Measurements from ENCODE around the gene C1orf50. TPM values are rescaled to one million over a fixed set of nuclear protein-coding genes. Genes with fewer than 3 reads are reported as not detected.

Gene C1orf50
- total RNA-seq, 5 donors from 2014 or later (not counting 1 experiment from before 2014, with no cell fraction given), result 12.4 to 15.3 (median 13.9) TPM

- no peaks in the 10 kb centered on the region for H3K27me3 Mint-ChIP-seq
- H3K4me1 Mint-ChIP-seq, result peaks cover 16 to 31% (median 17%) of the 10 kb centered on the region in 3 donors
- DNase-seq, result no peak
- no peaks in the 10 kb centered on the region for H3K36me3 Mint-ChIP-seq
- H3K27ac ChIP-seq (ENCODE audit: low read length), result no peak overlapping the region
- H3K27me3 ChIP-seq (replicated peaks in 1 of 2; ENCODE audit: control insufficient read depth in 2 of 2, extremely low read depth in 1 of 2, insufficient read depth in 2 of 2, low read length in 1 of 2), result no peaks in the 10 kb centered on the region
- ChIA-PET POLR2A (interaction anchor here in 1 of 2 donors (0.7 kb wide), 1 partner anchor 116 kb away, joined by 11 read pairs; no protein-coding TSS in a partner anchor), CTCF (interaction anchor here (0.6 to 1.2 kb wide), 3 partner anchors 25 to 95 kb away, joined by 5 to 10 read pairs (median 6); partner anchors contain the start of gene ZNF691 (in 1 of the 2))
- no peaks in the 10 kb centered on the region for H3K9me3 ChIP-seq
- WGBS (ENCODE audit: insufficient coverage), result no CpG with 5 or more reads among the region's 1 CpG
- no peak for ATAC-seq (replicated peaks in 1 of 4)
- H3K36me3 ChIP-seq (ENCODE audit: control insufficient read depth in 2 of 2, extremely low read depth in 1 of 2, insufficient read depth in 1 of 2, low read length in 1 of 2), result no peaks in the 10 kb centered on the region
- no peak overlapping the region for H3K4me3 ChIP-seq (ENCODE audit: control insufficient read depth in 1 of 2, extremely low read depth in 1 of 2, low read length in 1 of 2)
- H3K9me3 Mint-ChIP-seq, result no peaks in the 10 kb centered on the region
- H3K27ac Mint-ChIP-seq, result no peak overlapping the region
- peaks cover 9 to 11% of the 10 kb centered on the region in 2 experiments for H3K4me1 ChIP-seq (ENCODE audit: control insufficient read depth in 1 of 2, extremely low read depth in 1 of 2, insufficient read depth in 2 of 2, low read length in 2 of 2)
- H3K4me3 Mint-ChIP-seq, result no peak overlapping the region
These were observed 53.8 kb downstream of the C1orf50 start for GRCh38 chr1:42820813-42821212.

GRCh38 chr1:42821690-42822089, 54.6 kb downstream of the C1orf50 start:
- no CpG with 5 or more reads among the region's 2 CpGs for WGBS (ENCODE audit: insufficient coverage)
- H3K27me3 ChIP-seq (replicated peaks in 1 of 2; ENCODE audit: control insufficient read depth in 2 of 2, extremely low read depth in 1 of 2, insufficient read depth in 2 of 2, low read length in 1 of 2), result no peaks in the 10 kb centered on the region
- no peak overlapping the region for H3K4me3 Mint-ChIP-seq
- H3K9me3 Mint-ChIP-seq, result no peaks in the 10 kb centered on the region
- no peak for DNase-seq
- H3K36me3 ChIP-seq (ENCODE audit: control insufficient read depth in 2 of 2, extremely low read depth in 1 of 2, insufficient read depth in 1 of 2, low read length in 1 of 2), result no peaks in the 10 kb centered on the region
- H3K27me3 Mint-ChIP-seq, result no peaks in the 10 kb centered on the region
- no peak for ATAC-seq (replicated peaks in 1 of 4)
- POLR2A ChIA-PET, result no interaction called here
- no peak overlapping the region for H3K27ac ChIP-seq (ENCODE audit: low read length)
- peaks cover under 1 to 6% of the 10 kb centered on the region in 2 experiments for H3K4me1 ChIP-seq (ENCODE audit: control insufficient read depth in 1 of 2, extremely low read depth in 1 of 2, insufficient read depth in 2 of 2, low read length in 2 of 2)
- no peaks in the 10 kb centered on the region for H3K36me3 Mint-ChIP-seq
- no peaks in the 10 kb centered on the region for H3K9me3 ChIP-seq
- no peak overlapping the region for H3K27ac Mint-ChIP-seq
- CTCF ChIA-PET, result interaction anchor here (0.6 to 1.2 kb wide), 6 partner anchors 24 to 1002 kb away, joined by 3 to 10 read pairs (median 4); partner anchors contain the start of gene ZNF691 (in 1 of the 2)
- H3K4me3 ChIP-seq (ENCODE audit: control insufficient read depth in 1 of 2, extremely low read depth in 1 of 2, low read length in 1 of 2), result no peak overlapping the region
- H3K4me1 Mint-ChIP-seq, result peaks cover 8 to 22% (median 9%) of the 10 kb centered on the region in 3 donors

- Mint-ChIP-seq H3K4me1 (peaks cover 2 to 15% (median 3%) of the 10 kb centered on the region in 3 donors), H3K36me3 (peaks cover 3% of the 10 kb centered on the region), H3K27ac (no peak overlapping the region), H3K27me3 (no peaks in the 10 kb centered on the region), H3K9me3 (no peaks in the 10 kb centered on the region), H3K4me3 (no peak overlapping the region)
- POLR2A ChIA-PET, result no interaction called here
- Histone ChIP-seq H3K27me3 (replicated peaks in 1 of 2; ENCODE audit: control insufficient read depth in 2 of 2, extremely low read depth in 1 of 2, insufficient read depth in 2 of 2, low read length in 1 of 2) (no peaks in the 10 kb centered on the region), H3K4me3 (ENCODE audit: control insufficient read depth in 1 of 2, extremely low read depth in 1 of 2, low read length in 1 of 2) (no peak overlapping the region), H3K9me3 (no peaks in the 10 kb centered on the region), H3K36me3 (ENCODE audit: control insufficient read depth in 2 of 2, extremely low read depth in 1 of 2, insufficient read depth in 1 of 2, low read length in 1 of 2) (no peaks in the 10 kb centered on the region), H3K27ac (ENCODE audit: low read length) (no peak overlapping the region), H3K4me1 (ENCODE audit: control insufficient read depth in 1 of 2, extremely low read depth in 1 of 2, insufficient read depth in 2 of 2, low read length in 2 of 2) (peaks cover 0 to under 1% of the 10 kb centered on the region in 2 experiments)
- no CpG with 5 or more reads among the region's 2 CpGs for WGBS (ENCODE audit: insufficient coverage)
- CTCF ChIA-PET, result no interaction called here
- ATAC-seq (replicated peaks in 1 of 4), result no peak
- no peak for DNase-seq
These were observed 55.8 kb downstream of the C1orf50 start for GRCh38 chr1:42822800-42823392.

DNA sequence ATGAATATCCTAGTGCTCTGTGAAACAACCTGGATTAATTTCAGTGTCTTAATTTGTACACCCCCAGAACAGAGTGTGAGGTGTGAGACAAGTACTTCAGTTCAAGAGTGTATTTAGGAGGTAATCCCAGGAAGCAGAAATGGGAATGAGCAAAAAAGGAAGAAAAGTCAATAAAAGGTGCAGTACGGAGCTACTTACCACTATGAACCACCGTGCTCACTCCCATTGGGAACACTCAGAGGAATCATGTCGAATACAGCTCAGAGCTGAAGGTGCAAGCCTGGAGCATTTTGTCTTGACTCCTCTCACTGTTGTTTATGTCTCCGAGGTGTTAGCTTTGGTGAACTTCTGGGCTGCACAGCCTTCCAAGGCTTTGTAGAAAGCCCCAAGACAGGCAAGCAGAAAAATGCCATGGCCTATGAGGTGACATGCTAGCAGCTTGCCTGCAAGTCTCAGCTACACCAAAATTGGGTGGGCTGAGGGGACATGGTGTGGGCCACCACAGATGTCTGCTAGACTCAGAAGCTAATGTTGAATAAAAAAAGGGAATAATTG, 57.5 kb downstream of the C1orf50 start:
- Histone ChIP-seq H3K4me3 (ENCODE audit: control insufficient read depth in 1 of 2, extremely low read depth in 1 of 2, low read length in 1 of 2) (no peak overlapping the region), H3K9me3 (no peaks in the 10 kb centered on the region), H3K4me1 (ENCODE audit: control insufficient read depth in 1 of 2, extremely low read depth in 1 of 2, insufficient read depth in 2 of 2, low read length in 2 of 2) (no peaks in the 10 kb centered on the region), H3K27ac (ENCODE audit: low read length) (no peak overlapping the region), H3K36me3 (ENCODE audit: control insufficient read depth in 2 of 2, extremely low read depth in 1 of 2, insufficient read depth in 1 of 2, low read length in 1 of 2) (no peaks in the 10 kb centered on the region), H3K27me3 (replicated peaks in 1 of 2; ENCODE audit: control insufficient read depth in 2 of 2, extremely low read depth in 1 of 2, insufficient read depth in 2 of 2, low read length in 1 of 2) (no peaks in the 10 kb centered on the region)
- no peak overlapping the region for H3K27ac Mint-ChIP-seq
- no peaks in the 10 kb centered on the region for H3K9me3 Mint-ChIP-seq
- ChIA-PET POLR2A (interaction anchor here in 1 of 2 donors (0.5 kb wide), 1 partner anchor 834 kb away, joined by 5 read pairs; no protein-coding TSS in a partner anchor), CTCF (no interaction called here)
- no peaks in the 10 kb centered on the region for H3K27me3 Mint-ChIP-seq
- H3K36me3 Mint-ChIP-seq, result peaks cover 7% of the 10 kb centered on the region
- WGBS (ENCODE audit: insufficient coverage), result 100% methylated on average over 4 of the region's 4 CpGs
- DNase-seq (no peak), ATAC-seq (replicated peaks in 1 of 4) (no peak)
- H3K4me1 Mint-ChIP-seq, result peaks cover 0 to 7% (median 0%) of the 10 kb centered on the region in 3 donors
- no peak overlapping the region for H3K4me3 Mint-ChIP-seq

- Histone ChIP-seq H3K27me3 (replicated peaks in 1 of 2; ENCODE audit: control insufficient read depth in 2 of 2, extremely low read depth in 1 of 2, insufficient read depth in 2 of 2, low read length in 1 of 2) (no peaks in the 10 kb centered on the region), H3K4me1 (ENCODE audit: control insufficient read depth in 1 of 2, extremely low read depth in 1 of 2, insufficient read depth in 2 of 2, low read length in 2 of 2) (no peaks in the 10 kb centered on the region), H3K4me3 (ENCODE audit: control insufficient read depth in 1 of 2, extremely low read depth in 1 of 2, low read length in 1 of 2) (no peak overlapping the region), H3K27ac (ENCODE audit: low read length) (no peak overlapping the region), H3K36me3 (ENCODE audit: control insufficient read depth in 2 of 2, extremely low read depth in 1 of 2, insufficient read depth in 1 of 2, low read length in 1 of 2) (peaks cover 0 to 2% of the 10 kb centered on the region in 2 donors), H3K9me3 (no peaks in the 10 kb centered on the region)
- H3K27ac Mint-ChIP-seq, result no peak overlapping the region
- peaks cover 14% of the 10 kb centered on the region for H3K36me3 Mint-ChIP-seq
- H3K9me3 Mint-ChIP-seq, result no peaks in the 10 kb centered on the region
- ATAC-seq (replicated peaks in 1 of 4) (no peak), DNase-seq (no peak)
- ChIA-PET POLR2A (interaction anchor here in 1 of 2 donors (0.5 kb wide), 1 partner anchor 834 kb away, joined by 5 read pairs; no protein-coding TSS in a partner anchor), CTCF (no interaction called here)
- no peaks in the 10 kb centered on the region for H3K27me3 Mint-ChIP-seq
- peaks cover 0 to 3% (median 0%) of the 10 kb centered on the region in 3 donors for H3K4me1 Mint-ChIP-seq
- no peak overlapping the region for H3K4me3 Mint-ChIP-seq
- 93% methylated on average over 2 of the region's 10 CpGs for WGBS (ENCODE audit: insufficient coverage)
These were observed 58.2 kb downstream of the C1orf50 start for GRCh38 chr1:42825036-42825851.
